Measurements from ENCODE around the gene PRKCQ. TPM values are rescaled to one million over a fixed set of nuclear protein-coding genes. Genes with fewer than 3 reads are reported as not detected.

Gene PRKCQ
- total and polyA plus RNA-seq, 2 of the 13 experiments (the other 11 are each of a cell fraction or from before 2014, with no cell fraction given) = 0.13 to 0.35 TPM

- intact Hi-C loops (cut with micrococcal nuclease; ENCODE audit: unreplicated experiment) (loop anchor here (10.0 kb wide), 1 partner anchor 134 kb away; no protein-coding TSS in a partner anchor), in situ Hi-C loops (cut with HindIII; ENCODE audit: extremely low pct_ligation_motif_present, low pct_unique_long_range_greater_than_20kb) (loop anchor here (5.0 to 10.0 kb wide), 2 partner anchors 234 to 301 kb away; no protein-coding TSS in a partner anchor)
- no peak overlapping the region for H3K4me3 ChIP-seq (replicated peaks in 1 of 3; ENCODE audit: insufficient read depth in 1 of 3, low read depth in 2 of 3, low read length in 3 of 3)
- no peak overlapping the region for H2AFZ ChIP-seq (ENCODE audit: low read length)
- no peak for FAIRE-seq
- ChIA-PET POLR2A (no interaction called here), CTCF (ENCODE audit: low intra/inter-chr PET ratio, low total read pairs) (no interaction called here)
- H3K27ac ChIP-seq (ENCODE audit: extremely low read length, insufficient read depth, low read length) = no peak overlapping the region
- DNase-seq (ENCODE audit: low spot score) = no peak
- no peak for ATAC-seq
- no TSS peak for BruUV-seq (replicated peaks)
- H3K79me2 ChIP-seq (ENCODE audit: insufficient read depth, low read length) = no peaks in the 10 kb centered on the region
- 68% methylated on average over 3 of the region's 3 CpGs for WGBS (ENCODE audit: low lambda C conversion rate)
- no peak overlapping the region for H3K9ac ChIP-seq (ENCODE audit: insufficient read depth, low read depth, low read length)
- no peak overlapping the region for H3K4me2 ChIP-seq (ENCODE audit: low read depth, low read length)
- H3K9me3 ChIP-seq (ENCODE audit: low read length) = no peaks in the 10 kb centered on the region
- no peaks in the 10 kb centered on the region for H4K20me1 ChIP-seq (ENCODE audit: insufficient read depth, low read length)
- H3K4me1 ChIP-seq (ENCODE audit: insufficient read depth, low read length) = no peaks in the 10 kb centered on the region
- H3K27me3 ChIP-seq (ENCODE audit: control insufficient read depth in 1 of 2, insufficient read depth in 2 of 2, low read length in 2 of 2) = peaks cover 0 to 9% of the 10 kb centered on the region in 2 experiments; a peak in 2 of 5 replicates
- H3K36me3 ChIP-seq (replicated peaks in 1 of 2; ENCODE audit: control insufficient read depth in 1 of 2, insufficient read depth in 2 of 2, low read length in 2 of 2) = no peaks in the 10 kb centered on the region
- TF ChIP-seq NKX3-1 (CRISPR knock-in tag; IDR thresholded peaks at IDR 0.05) (no peak), ZNF446 (CRISPR knock-in tag; IDR thresholded peaks at IDR 0.05) (no peak), HOXA9 (CRISPR knock-in tag; IDR thresholded peaks at IDR 0.05; ENCODE audit: borderline replicate concordance) (no peak), ZNF460 (CRISPR knock-in tag; IDR thresholded peaks at IDR 0.05; ENCODE audit: borderline replicate concordance) (no peak), KDM3A (CRISPR knock-in tag; IDR thresholded peaks at IDR 0.05; ENCODE audit: low read depth) (no peak), ZNF687 (CRISPR knock-in tag; IDR thresholded peaks at IDR 0.05) (no peak), ZKSCAN8 (CRISPR knock-in tag; IDR thresholded peaks at IDR 0.05; ENCODE audit: borderline replicate concordance) (no peak), ZNF773 (CRISPR knock-in tag; IDR thresholded peaks at IDR 0.05; ENCODE audit: borderline replicate concordance) (no peak), ZNF124 (CRISPR knock-in tag; IDR thresholded peaks at IDR 0.05) (no peak), ZNF441 (CRISPR knock-in tag; IDR thresholded peaks at IDR 0.05; ENCODE audit: borderline replicate concordance) (no peak), HMGXB3 (CRISPR knock-in tag; IDR thresholded peaks at IDR 0.05; ENCODE audit: borderline replicate concordance) (no peak), NFATC3 (CRISPR knock-in tag; IDR thresholded peaks at IDR 0.05) (no peak), ZFP82 (CRISPR knock-in tag; IDR thresholded peaks at IDR 0.05; ENCODE audit: borderline replicate concordance) (no peak), GABPB1 (CRISPR knock-in tag; IDR thresholded peaks at IDR 0.05) (no peak), PAX8 (CRISPR knock-in tag; IDR thresholded peaks at IDR 0.05; ENCODE audit: borderline replicate concordance) (no peak), E2F2 (CRISPR knock-in tag; IDR thresholded peaks at IDR 0.05; ENCODE audit: borderline replicate concordance) (no peak)
Measured at GRCh38 chr10:6408799-6409198, 171.3 kb downstream of the PRKCQ start.

Measured in HepG2 (cell line).